H9 (cell line): ENCODE data around the gene TMEM184A. TPM values are rescaled to one million over a fixed set of nuclear protein-coding genes. Genes with fewer than 3 reads are reported as not detected.

Source experiments
- DNase-seq: peaks from one replicate; pipeline ENCODE4 v3.0.0-alpha.2; 2017
- H2AFZ ChIP-seq: one replicate; pipeline ENCODE4 v1.6.1; 2013; ENCODE audit warnings: mild to moderate bottlenecking, low read length, control low read depth, moderate library complexity
- H2AK5ac ChIP-seq: 2 replicates; pipeline ENCODE4 v1.6.1; 2013; ENCODE audit warnings: low read length, control low read depth, mixed read lengths; ENCODE audit not compliant: insufficient read length
- H2BK120ac ChIP-seq: one replicate; pipeline ENCODE4 v1.6.1; 2013; ENCODE audit warnings: low read depth, mild to moderate bottlenecking, low read length, control low read depth, inconsistent platforms; ENCODE audit not compliant: poor library complexity, severe bottlenecking
- H2BK12ac ChIP-seq: 2 replicates; pipeline ENCODE4 v1.6.1; 2013; ENCODE audit warnings: low read length, control low read depth, mixed read lengths, low read depth; ENCODE audit not compliant: insufficient read length
- H2BK15ac ChIP-seq: 2 replicates; pipeline ENCODE4 v1.6.1; 2013; ENCODE audit warnings: low read depth, low read length, control low read depth
- H2BK20ac ChIP-seq: one replicate; pipeline ENCODE4 v1.6.1; 2013; ENCODE audit warnings: low read depth, mild to moderate bottlenecking, low read length, control low read depth, inconsistent platforms; ENCODE audit not compliant: poor library complexity, severe bottlenecking
- H2BK5ac ChIP-seq: 2 replicates; pipeline ENCODE4 v1.6.1; 2013; ENCODE audit warnings: low read length, control low read depth, mixed read lengths; ENCODE audit not compliant: insufficient read length
- H3K14ac ChIP-seq: 2 replicates; pipeline ENCODE4 v1.6.1; 2013; ENCODE audit warnings: low read length, control low read depth; ENCODE audit not compliant: insufficient read depth
- H3K18ac ChIP-seq: 2 replicates; pipeline ENCODE4 v1.6.1; 2013; ENCODE audit warnings: low read depth, mild to moderate bottlenecking, mixed read lengths, low read length, control low read depth; ENCODE audit not compliant: insufficient read length
- H3K23ac ChIP-seq: 2 replicates; pipeline ENCODE4 v1.6.1; 2013; ENCODE audit warnings: low read length, control low read depth, mixed read lengths, low read depth; ENCODE audit not compliant: insufficient read length
- H3K23me2 ChIP-seq: 2 replicates; pipeline ENCODE4 v1.6.1; 2013; ENCODE audit warnings: low read depth, mild to moderate bottlenecking, mixed read lengths, low read length, control low read depth; ENCODE audit not compliant: insufficient read length, poor library complexity, severe bottlenecking
- H3K27ac ChIP-seq: 2 replicates; pipeline ENCODE4 v1.5.1; 2013; ENCODE audit warnings: low read length, control low read depth, mixed read lengths, low read depth; ENCODE audit not compliant: insufficient read length
- H3K27me3 ChIP-seq: 2 replicates; pipeline ENCODE4 v1.6.1; 2013; ENCODE audit warnings: low read length, control low read depth, inconsistent platforms; ENCODE audit not compliant: insufficient read depth
- H3K4ac ChIP-seq: 2 replicates; pipeline ENCODE4 v1.6.1; 2013; ENCODE audit warnings: low read depth, mild to moderate bottlenecking, control low read depth, inconsistent platforms, low read length, moderate library complexity
- H3K4me1 ChIP-seq: 2 replicates; pipeline ENCODE4 v1.6.1; 2013; ENCODE audit warnings: low read length, control low read depth, inconsistent platforms; ENCODE audit not compliant: insufficient read depth
- H3K4me2 ChIP-seq: 2 replicates; pipeline ENCODE4 v1.6.1; 2013; ENCODE audit warnings: low read length, control low read depth, mixed read lengths; ENCODE audit not compliant: insufficient read length, insufficient read depth
- H3K56ac ChIP-seq: 2 replicates; pipeline ENCODE4 v1.6.1; 2013; ENCODE audit warnings: low read depth, mild to moderate bottlenecking, mixed read lengths, low read length, control low read depth; ENCODE audit not compliant: insufficient read length
- H3K79me1 ChIP-seq: 2 replicates; pipeline ENCODE4 v1.6.1; 2013; ENCODE audit warnings: low read depth, mild to moderate bottlenecking, moderate library complexity, low read length, control low read depth, inconsistent platforms; ENCODE audit not compliant: insufficient read depth, poor library complexity, severe bottlenecking
- H3K79me2 ChIP-seq: 2 replicates; pipeline ENCODE4 v1.6.1; 2013; ENCODE audit warnings: low read length, control low read depth, inconsistent platforms; ENCODE audit not compliant: insufficient read depth
- H3K9ac ChIP-seq: 2 replicates; pipeline ENCODE4 v1.6.1; 2013; ENCODE audit warnings: low read length, control low read depth, mixed read lengths; ENCODE audit not compliant: insufficient read length; ENCODE audit errors: extremely low read depth
- H3K9me3 ChIP-seq: one replicate; pipeline ENCODE4 v1.6.1; 2013; ENCODE audit warnings: low read depth, low read length, inconsistent platforms; ENCODE audit not compliant: control insufficient read depth
- H3T11ph ChIP-seq: one replicate; pipeline ENCODE4 v1.6.1; 2013; ENCODE audit warnings: mild to moderate bottlenecking, low read length, control low read depth, inconsistent platforms
- H4K20me1 ChIP-seq: one replicate; pipeline ENCODE4 v1.6.1; 2013; ENCODE audit not compliant: control insufficient read depth, insufficient read length, insufficient read depth
- H4K5ac ChIP-seq: 2 replicates; pipeline ENCODE4 v1.6.1; 2013; ENCODE audit warnings: low read depth, mild to moderate bottlenecking, mixed read lengths, low read length, control low read depth; ENCODE audit not compliant: insufficient read length
- H4K8ac ChIP-seq: replicated peaks from 2 replicates; pipeline ENCODE4 v1.6.1; 2013; ENCODE audit warnings: low read length, control low read depth, mixed read lengths, low read depth; ENCODE audit not compliant: insufficient read length
- H4K91ac ChIP-seq: 2 replicates; pipeline ENCODE4 v1.6.1; 2013; ENCODE audit warnings: low read depth, mild to moderate bottlenecking, moderate library complexity, mixed read lengths, low read length, control low read depth; ENCODE audit not compliant: insufficient read length
- H3K27ac Mint-ChIP-seq, 3 experiments: 2 replicates in 2 of 3; 3 replicates in 1 of 3; pipeline ENCODE4 v1.8.0; 2020 to 2021; ENCODE audit warnings: mixed read lengths in 3 of 3, mild to moderate bottlenecking in 1 of 3, moderate library complexity in 1 of 3
- H3K27me3 Mint-ChIP-seq: 2 replicates; pipeline ENCODE4 v1.8.0; 2021; ENCODE audit warnings: low read depth, mild to moderate bottlenecking, moderate library complexity, mixed read lengths
- H3K36me3 Mint-ChIP-seq, 3 experiments: 2 replicates in 2 of 3; 3 replicates in 1 of 3; pipeline ENCODE4 v1.8.0; 2020 to 2021; ENCODE audit warnings: low read depth in 3 of 3, mixed read lengths in 3 of 3; ENCODE audit not compliant: insufficient read depth in 1 of 3
- H3K4me1 Mint-ChIP-seq, 2 experiments: 2 replicates each; pipeline ENCODE4 v1.8.0; 2020; ENCODE audit warnings: mixed read lengths in 2 of 2
- H3K4me3 Mint-ChIP-seq, 2 experiments: 2 replicates in 1 of 2; 3 replicates in 1 of 2; pipeline ENCODE4 v1.8.0; 2020 to 2021; ENCODE audit warnings: mild to moderate bottlenecking in 2 of 2, mixed read lengths in 2 of 2, moderate library complexity in 1 of 2
- H3K9me3 Mint-ChIP-seq, 2 experiments: 2 replicates in 1 of 2; 3 replicates in 1 of 2; pipeline ENCODE4 v1.8.0; 2020; ENCODE audit warnings: mild to moderate bottlenecking in 2 of 2, mixed read lengths in 2 of 2, moderate library complexity in 1 of 2
- CTCF ChIP-seq: fragments of 200-600 bp; sonication (generic); conservative IDR thresholded peaks from 3 replicates; pipeline ENCODE4 v1.8.0; 2021; ENCODE audit warnings: antibody characterized with exemption, mild to moderate bottlenecking
- WGBS: extraction: QIAGEN DNeasy Blood & Tissue Kit; methylation state at CpG from one replicate; pipeline ENCODE4 v1.1.7; 2013; ENCODE audit warnings: missing lambda C conversion rate, low lambda C conversion rate, mixed read lengths; ENCODE audit not compliant: insufficient read length; ENCODE audit errors: extremely low coverage; 5-methylcytosine and 5-hydroxymethylcytosine counted together
- total RNA-seq: library from RNA; stranded (reverse); gene quantifications from 2 replicates; pipeline ENCODE4 v1.2.1, GENCODE V29; 2021

Gene TMEM184A
- total RNA-seq, 1 experiment from 2014 or later, result 1.3 TPM

GRCh38 chr7:1543826-1544177, 12.2 kb downstream of the TMEM184A start:
- H2AK5ac ChIP-seq, result no peak overlapping the region
- H3K4ac ChIP-seq, result no peak overlapping the region
- H4K5ac ChIP-seq, result no peak overlapping the region
- Mint-ChIP-seq H3K4me3 (no peak overlapping the region), H3K27ac (no peak overlapping the region), H3K27me3 (no peaks in the 10 kb centered on the region), H3K4me1 (no peaks in the 10 kb centered on the region), H3K9me3 (no peaks in the 10 kb centered on the region), H3K36me3 (peaks cover 3 to 15% (median 6%) of the 10 kb centered on the region in 3 experiments; a peak in 4 of 7 replicates)
- H3K79me2 ChIP-seq, result no peaks in the 10 kb centered on the region
- H3K27ac ChIP-seq, result no peak overlapping the region
- no peak overlapping the region for H2BK15ac ChIP-seq
- no peak overlapping the region for H4K91ac ChIP-seq
- H3K9ac ChIP-seq, result no peak overlapping the region
- H3K79me1 ChIP-seq, result no peaks in the 10 kb centered on the region
- no peak for TF ChIP-seq CTCF
- no peaks in the 10 kb centered on the region for H3K4me1 ChIP-seq
- no peaks in the 10 kb centered on the region for H3K27me3 ChIP-seq
- no peak for DNase-seq
- H2BK12ac ChIP-seq, result no peak overlapping the region
- H2BK5ac ChIP-seq, result no peak overlapping the region
- no peaks in the 10 kb centered on the region for H4K20me1 ChIP-seq
- H3K4me2 ChIP-seq, result no peak overlapping the region
- H4K8ac ChIP-seq, result no peak overlapping the region
- no peak overlapping the region for H3K18ac ChIP-seq
- no CpG with 5 or more reads among the region's 6 CpGs for whole genome bisulfite sequencing
- no peak overlapping the region for H3K14ac ChIP-seq
- no peak overlapping the region for H3K23ac ChIP-seq
- no peak overlapping the region for H3K56ac ChIP-seq
- no peak overlapping the region for H2BK120ac ChIP-seq
- no peak overlapping the region for H3T11ph ChIP-seq
- H3K23me2 ChIP-seq, result no peaks in the 10 kb centered on the region
- no peaks in the 10 kb centered on the region for H3K9me3 ChIP-seq
- no peak overlapping the region for H2BK20ac ChIP-seq
- H2AFZ ChIP-seq, result no peak overlapping the region
